ENCODE results near the gene IFNE.
"Not testable (repeated sequence)": the region's sequence is repeated elsewhere in the genome, so short reads cannot be mapped to it uniquely, and the experiment has no call there.

IFNE gene

GRCh38 chr9:21499912-21500311 is 17.8 kb upstream of the IFNE start:
- DNase-seq, result no peak

DNA sequence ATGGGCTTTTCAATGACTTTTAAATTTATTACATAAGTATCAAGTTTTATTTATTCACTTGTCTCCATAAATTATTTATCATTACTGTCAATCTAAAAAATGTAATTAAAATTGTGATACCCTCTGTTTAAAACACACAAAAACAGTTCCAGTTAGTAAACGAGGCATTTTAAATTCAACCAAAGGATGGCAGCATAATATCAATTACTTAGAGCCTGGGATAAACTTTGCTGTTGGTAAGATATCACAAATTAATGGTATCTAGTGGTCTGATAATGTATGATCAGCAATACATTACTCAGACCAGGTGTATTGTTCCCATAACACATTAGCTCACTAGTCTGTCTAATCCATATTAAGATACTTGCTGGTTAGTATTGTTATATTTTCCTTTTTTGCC is 9.6 kb upstream of the IFNE start:
- no peak for DNase-seq

DNA sequence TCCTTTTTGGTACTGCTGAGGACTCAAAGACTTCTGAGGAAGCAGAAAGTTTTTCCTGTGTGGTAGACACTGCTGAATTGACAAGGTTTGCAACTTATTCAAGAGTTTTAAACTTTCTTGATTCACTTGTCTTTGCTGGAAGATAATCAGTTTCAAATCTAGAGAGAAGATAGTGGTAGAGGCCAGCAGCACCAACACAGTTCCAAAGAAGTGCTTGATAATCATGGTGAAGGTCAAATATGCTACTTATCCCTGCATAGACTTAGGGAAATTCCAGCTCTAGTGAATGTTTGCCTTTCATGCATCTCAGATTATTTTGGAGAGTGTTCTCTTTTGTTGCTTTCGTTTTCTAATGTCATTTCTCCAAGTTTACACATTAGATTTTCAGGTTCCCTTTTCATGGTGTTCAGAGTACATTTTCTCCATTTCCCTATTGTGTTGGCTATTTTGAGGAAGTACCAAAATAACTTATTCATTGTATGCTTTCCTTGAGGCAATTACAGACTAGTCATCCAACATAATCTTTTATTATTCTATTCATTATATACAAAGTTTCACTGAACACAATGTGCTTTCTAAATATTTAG is 550 bp downstream of the IFNE start:
- DNase-seq, result no peak

DNA sequence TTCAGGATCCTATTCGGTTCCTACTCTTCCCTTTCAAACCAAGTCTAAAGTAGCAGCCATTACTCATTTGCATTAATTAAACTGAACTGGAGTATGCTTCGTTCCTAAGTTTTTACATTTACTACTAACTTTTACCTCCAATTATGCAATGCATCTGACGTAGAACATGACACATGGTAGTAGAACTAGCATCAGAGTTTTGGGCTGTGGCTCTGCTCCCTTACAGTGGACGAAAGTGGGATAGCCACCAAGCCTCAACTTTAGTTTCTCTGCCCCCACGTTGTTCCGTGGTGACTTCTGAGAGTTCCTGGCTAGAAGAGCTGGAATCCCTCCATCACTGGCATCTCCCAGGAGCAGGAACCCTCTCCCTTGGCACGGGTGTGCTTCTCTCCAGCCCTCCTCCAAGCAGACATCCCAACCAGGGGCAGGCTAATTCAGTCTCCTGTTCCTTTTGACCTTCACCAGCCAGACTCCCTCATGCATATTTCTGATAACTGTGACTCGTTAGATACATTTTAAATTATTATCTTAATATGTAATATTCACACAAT is 2.9 kb downstream of the IFNE start:
- DNase-seq, result no peak

DNA sequence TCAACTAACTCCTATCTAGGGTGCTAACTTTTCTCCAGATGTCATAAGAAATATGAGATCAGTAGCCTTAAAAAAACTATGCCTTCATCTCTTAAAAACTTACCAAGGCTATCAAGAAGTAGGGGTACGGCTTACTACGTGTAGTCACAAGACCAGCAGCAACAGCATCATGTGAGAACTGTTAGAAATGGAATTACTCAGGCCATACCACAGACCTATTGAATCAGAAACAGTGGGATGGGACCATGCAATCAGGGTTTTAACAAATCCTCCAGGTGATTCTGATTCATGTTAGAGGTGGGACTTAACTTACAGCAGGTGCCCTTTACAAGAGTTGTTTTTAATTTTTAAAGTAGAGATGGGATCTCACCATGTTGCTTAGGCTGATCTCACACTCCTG is 4.6 kb downstream of the IFNE start:
- DNase-seq, result no peak

DNA sequence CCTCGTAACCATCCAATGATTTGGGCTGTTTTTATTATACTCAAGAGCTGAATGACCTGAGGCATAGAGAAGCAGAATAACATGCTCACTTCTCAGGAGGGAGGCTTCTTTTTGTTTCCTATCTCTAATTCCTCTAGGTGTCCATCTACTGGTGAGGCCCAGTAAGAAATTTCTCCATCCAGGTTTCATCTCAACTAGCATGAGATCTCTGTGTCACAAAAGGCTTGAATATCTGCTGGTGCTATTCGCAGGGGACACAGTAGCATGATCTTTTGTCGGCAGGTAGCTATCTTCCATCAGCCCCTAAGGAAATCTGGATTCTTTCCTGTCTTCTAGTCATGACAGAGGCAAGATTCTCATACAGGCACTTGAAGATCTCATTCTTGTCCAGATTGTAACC is 8.9 kb downstream of the IFNE start:
- no peak for DNase-seq

DNA sequence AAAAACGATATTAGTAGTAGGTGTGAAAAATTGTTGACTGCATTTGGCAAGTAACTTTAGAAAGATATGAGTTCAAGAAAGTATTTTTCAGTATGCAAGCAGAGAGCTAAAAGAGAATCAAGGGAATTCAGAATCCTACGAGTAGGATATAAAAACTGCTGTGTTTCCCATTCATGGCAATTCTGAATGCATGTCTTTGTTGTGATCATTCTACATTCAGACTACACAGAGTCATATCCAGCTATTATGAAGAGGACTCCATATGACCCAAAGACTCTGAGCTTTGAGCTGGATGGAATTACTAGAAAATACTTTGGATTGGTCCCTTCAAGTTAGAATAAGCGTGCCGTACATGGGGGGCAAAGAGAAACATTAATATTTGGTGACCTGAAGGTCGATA is 12.0 kb downstream of the IFNE start:
- DNase-seq, result peak in 1 of 56 donors; percentile 33

- DNase-seq, result peak in 1 of 56 donors; percentile 3
Measured at GRCh38 chr9:21465859-21466518, 16.1 kb downstream of the IFNE start.

GRCh38 chr9:21465138-21465537 is 17.0 kb downstream of the IFNE start:
- DNase-seq, result no peak

DNA sequence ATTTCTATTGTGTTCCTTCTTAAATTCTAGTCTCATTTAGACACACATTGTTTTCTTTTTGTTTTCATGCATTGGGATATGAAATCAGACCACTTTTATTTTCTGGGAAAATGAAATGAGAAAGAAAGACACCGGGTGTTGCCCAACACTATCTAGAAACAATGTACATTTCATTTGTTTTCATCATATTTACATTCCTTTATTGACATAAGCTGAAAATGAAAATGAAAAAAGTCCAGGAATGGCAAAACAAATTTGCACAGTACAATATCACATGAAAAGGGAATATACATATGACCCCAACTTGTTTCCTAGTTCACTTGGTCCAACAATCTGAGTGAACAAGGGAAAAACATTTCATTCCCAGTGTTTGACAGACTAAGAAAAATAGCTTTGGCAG is 20.7 kb downstream of the IFNE start:
- DNase-seq, result no peak

- DNase-seq, result peak in 9 of 56 donors; percentile 1 to 31 (median 4)
Measured at GRCh38 chr9:21455320-21455719, 26.8 kb downstream of the IFNE start.

- DNase-seq, result no peak
Measured at GRCh38 chr9:21454149-21454548, 28.0 kb downstream of the IFNE start.

- DNase-seq, result no peak
Measured at GRCh38 chr9:21452681-21453080, 29.4 kb downstream of the IFNE start.

GRCh38 chr9:21450733-21451394 is 31.2 kb downstream of the IFNE start:
- DNase-seq, result no peak

- DNase-seq, result not testable (repeated sequence)
Measured at GRCh38 chr9:21449312-21449711, 32.8 kb downstream of the IFNE start.

DNA sequence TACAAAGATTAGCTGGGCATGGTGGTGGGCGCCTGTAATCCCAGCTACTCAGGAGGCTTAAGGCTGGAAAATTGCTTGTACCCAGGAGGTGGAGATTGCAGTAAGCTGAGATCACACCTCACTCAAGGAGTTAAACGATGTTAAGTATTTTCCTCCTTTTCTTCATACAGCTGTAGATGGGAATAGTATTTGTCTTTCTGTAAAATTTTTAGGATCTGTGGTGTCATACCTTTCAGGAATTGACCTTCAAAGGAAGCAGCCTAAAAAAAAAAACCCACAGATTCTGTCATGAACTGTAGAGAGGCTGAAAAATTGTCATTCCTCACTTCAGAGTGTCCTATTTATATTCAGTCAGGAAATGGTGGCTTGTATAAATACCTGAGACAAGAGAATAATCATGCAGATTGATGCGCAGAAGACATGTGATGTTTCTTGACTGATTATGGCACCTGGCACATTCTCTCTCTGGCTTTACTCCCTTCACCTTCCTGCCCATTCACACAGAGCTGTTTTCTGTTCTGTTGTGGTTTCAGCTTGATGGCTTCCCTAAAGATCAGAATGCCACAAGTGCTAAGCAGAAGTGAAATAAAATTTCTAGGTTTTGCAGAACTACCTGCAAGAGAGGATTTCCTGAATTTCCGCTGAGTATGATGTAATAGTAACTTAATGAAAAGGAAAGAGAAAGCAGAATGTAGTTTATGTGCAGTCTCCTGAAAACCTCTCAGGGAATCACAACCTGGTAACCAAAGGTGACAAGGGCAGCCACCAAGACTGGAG is 38.1 kb downstream of the IFNE start:
- no peak for DNase-seq

DNA sequence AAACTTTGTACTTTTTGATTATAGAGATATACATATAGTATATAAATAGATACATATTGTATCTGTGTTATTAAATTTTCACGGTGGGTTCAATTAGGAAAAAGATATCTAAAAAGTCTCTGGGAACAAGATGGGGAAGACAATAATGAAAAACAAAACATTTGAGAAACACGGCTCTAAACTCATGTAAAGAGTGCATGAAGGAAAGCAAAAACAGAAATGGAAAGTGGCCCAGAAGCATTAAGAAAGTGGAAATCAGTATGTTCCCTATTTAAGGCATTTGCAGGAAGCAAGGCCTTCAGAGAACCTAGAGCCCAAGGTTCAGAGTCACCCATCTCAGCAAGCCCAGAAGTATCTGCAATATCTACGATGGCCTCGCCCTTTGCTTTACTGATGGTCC is 42.0 kb downstream of the IFNE start, which contains the start of gene IFNA1:
TSS of gene IFNA1 (plus strand) at position 301 of the 400 bp plus-strand sequence. CDS start at position 370, 69 bp downstream.
- no peak for DNase-seq

- not testable (repeated sequence) for DNase-seq
Measured at GRCh38 chr9:21435015-21435383, 47.1 kb downstream of the IFNE start.

DNA sequence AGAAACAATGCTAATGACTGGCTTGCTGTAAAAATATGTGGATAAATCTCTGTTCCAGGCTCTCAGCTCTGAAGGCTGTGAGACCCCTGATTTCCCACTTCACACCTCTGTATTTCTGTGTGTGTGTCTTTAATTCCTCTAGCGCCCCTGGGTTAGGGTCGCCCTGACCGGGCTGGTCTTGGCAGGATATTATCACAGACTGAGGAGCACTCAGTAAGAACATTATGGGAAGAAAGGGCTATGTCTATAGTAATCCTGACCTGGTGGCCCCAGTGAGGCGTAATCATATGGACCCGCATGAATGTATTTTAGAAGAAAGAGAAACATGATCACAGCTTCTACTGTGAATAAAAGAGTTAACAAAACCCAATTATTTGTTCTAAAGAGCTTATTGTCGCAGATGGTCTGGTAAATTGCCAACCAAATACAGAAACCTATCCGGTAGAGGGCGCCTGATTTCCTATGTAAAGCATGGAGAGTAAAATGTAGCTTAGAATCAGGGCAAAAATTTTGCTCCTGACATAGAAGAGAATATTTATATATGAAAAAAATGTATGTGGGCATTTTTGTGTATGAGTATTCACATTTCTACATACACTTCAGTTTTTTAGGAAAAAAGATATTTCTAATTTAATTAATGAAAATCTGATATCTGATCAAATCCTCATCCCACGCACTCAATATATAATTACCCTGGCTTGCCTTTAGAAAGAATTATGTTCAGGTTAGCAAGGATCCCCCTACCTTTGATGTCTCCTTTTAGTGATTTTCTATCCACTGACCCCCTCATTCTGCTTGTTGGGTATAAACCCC is 47.7 kb downstream of the IFNE start:
- DNase-seq, result peak in 25 of 56 donors; percentile 3 to 83 (median 14)

- DNase-seq, result peak in 1 of 56 donors; percentile 3
Measured at GRCh38 chr9:21432672-21433425, 49.3 kb downstream of the IFNE start.
